Left renal cortex interstitium (tissue), 4 donors: ENCODE measurements around the gene ZCCHC4. TPM values are rescaled to one million over a fixed set of nuclear protein-coding genes. Genes with fewer than 3 reads are reported as not detected.

Experiments used
- DNase-seq, 4 donors: peaks; one replicate each; pipeline ENCODE4 v3.0.0-alpha.2; 2013; ENCODE audit warnings: low read depth in 4 of 4, low spot score in 2 of 4, missing footprints in 1 of 4
- polyA plus RNA-seq, 4 donors: library from polyadenylated mRNA; unstranded; fragments of 120-200 nt; gene quantifications; one replicate each; pipeline ENCODE4 v1.2.1, GENCODE V29; 2013; ENCODE audit not compliant: insufficient read length in 4 of 4

The ZCCHC4 gene
- polyA plus RNA-seq, 4 donors = 11.2 to 15.9 (median 12.2) TPM

DNA sequence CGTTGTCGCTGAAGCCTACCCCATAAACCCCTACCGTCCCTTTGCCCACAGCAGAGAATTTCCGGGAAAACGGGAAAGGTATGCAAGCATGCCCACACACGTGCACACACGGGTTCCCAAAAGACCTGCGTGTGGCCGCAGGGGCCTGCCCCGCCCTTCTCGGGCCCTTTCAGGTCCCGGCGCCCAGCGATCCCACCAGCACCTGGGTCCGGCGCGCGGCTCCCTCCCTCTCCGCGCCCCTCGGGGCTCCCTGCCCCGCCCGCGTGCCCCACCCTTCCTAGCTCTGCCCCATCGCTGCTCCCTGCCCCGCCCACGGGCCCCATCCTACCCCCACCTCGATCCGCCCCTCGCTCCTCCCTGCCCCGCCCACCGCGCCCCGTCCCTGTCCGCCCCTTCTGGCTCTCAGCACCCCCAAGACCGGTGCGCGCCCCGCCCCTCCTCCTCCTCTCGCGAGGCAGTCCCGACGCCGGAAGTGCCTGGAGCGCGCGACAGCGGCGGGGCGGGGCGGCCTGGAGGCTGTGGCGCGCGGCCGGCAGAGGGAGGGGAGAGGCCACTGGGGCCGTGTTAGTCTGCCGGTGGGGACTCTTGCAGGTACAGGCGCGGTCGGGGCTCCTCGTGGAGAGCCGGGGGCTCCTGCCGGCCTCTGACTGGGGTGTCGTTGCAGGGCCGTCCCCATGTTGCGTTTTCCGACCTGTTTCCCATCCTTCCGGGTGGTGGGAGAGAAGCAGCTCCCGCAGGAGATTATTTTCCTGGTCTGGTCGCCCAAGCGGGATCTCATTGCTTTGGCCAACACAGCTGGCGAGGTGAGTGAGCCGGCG is 64.4 kb downstream of the ZCCHC4 start, which contains the start of gene ANAPC4:
TSS of gene ANAPC4 (plus strand) at position 510 of the 818 bp plus-strand sequence. CDS start at position 675, 165 bp downstream.
- DNase-seq = peak; percentile 39 to 77 (median 72)

DNA sequence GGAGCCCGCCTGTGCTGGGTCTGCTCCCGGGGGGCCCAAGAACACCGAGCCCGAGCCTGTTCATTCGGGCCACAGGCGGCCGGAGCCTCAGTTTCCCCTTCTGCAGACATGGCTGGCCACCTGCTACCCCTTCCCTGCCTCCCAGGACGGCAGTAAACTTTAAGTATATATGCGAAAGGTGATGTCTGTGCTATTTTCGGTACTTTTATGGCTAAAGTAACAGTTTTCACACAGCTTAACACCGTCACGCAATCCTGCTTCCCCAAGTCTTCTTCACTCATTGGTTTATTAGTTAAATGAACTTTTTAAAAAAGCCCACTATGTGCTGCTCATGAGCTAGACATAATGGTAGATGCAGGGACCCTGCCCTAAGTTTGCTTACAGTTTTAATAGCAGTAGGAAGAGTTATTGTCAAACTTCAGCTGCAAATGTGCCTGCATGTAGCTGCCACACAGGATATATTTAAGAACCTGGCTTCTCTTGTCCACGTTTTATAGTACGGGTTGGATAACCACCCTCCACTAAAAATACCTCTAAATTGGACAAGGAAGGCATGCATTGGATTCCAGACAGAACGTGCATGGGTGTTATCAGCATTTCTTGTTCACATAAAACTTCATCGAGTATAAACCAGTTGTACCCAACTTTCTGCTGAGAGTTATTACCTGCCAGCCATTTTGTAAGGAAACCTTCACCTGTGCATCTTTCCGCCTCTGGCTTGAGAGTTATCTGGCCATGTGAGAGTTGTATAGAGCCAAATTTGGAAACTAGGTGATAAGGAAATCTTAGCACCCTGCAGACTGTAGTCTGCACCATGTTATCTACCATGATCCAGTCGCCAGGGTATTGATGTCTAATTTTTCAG is 65.2 kb downstream of the ZCCHC4 start:
- no peak for DNase-seq

DNA sequence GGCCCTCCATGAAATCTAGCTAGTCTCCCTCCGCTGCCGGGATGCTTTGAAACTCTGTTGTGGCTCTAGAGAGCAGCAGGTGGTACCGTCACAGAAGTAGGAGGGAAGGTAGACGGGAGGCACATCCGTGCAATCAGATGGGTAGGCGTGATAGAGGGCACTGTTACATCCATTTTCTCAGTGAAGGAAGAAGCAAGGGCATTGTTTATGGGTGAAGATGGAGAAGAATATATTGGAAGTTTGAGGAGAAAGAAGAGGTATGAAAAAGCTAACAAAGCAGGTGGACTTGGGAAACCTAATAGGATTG is 65.8 kb downstream of the ZCCHC4 start:
- no peak for DNase-seq

GRCh38 chr4:25379591-25379990 is 67.0 kb downstream of the ZCCHC4 start:
- no peak for DNase-seq

- DNase-seq = no peak
These were observed 71.1 kb downstream of the ZCCHC4 start for GRCh38 chr4:25383647-25384046.

- no peak for DNase-seq
These were observed 74.4 kb downstream of the ZCCHC4 start for GRCh38 chr4:25386926-25387325.

GRCh38 chr4:25397305-25397704 is 84.7 kb downstream of the ZCCHC4 start:
- DNase-seq = no peak

GRCh38 chr4:25399510-25399909 is 86.9 kb downstream of the ZCCHC4 start:
- no peak for DNase-seq

- DNase-seq = no peak
These were observed 88.5 kb downstream of the ZCCHC4 start for GRCh38 chr4:25401066-25401465.

- no peak for DNase-seq
These were observed 89.9 kb downstream of the ZCCHC4 start for GRCh38 chr4:25402521-25402920.

DNA sequence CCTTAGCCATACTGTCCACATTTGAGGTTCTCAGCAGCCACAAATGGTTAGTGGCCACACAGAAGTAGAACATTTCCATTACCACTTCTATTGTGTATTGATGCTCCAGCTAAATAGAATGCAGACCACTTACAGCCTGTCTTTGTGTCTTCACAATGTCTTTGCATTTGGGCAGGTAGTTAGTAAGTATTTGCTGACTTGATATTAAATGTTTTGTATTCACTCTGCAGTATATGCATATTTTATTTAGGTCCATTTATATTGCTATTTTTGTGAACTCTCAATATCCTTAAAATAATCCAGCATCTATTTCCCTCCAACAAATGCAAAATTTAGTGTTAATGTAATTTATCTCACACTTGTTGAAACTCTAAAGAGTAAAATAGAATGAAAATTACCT is 91.1 kb downstream of the ZCCHC4 start:
- DNase-seq = no peak

DNA sequence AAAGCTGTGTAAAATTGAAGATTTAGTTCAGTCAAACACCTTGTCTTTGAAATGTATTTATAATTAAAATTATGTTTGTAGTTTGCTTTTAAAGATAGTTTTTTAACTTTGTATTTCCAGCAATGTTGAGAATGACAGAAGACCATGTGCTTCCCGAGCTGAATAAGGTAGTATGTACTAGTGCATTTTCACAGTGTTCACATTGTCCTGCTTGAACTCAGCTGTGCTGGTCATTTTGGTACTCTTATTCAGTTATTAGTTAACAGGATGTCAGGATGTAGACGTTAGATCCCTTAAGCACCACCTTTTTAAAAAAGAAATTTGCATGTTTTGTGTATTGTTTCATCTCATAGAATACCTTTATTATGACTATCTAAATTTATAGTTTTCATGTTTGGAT is 92.9 kb downstream of the ZCCHC4 start:
- DNase-seq = no peak

DNA sequence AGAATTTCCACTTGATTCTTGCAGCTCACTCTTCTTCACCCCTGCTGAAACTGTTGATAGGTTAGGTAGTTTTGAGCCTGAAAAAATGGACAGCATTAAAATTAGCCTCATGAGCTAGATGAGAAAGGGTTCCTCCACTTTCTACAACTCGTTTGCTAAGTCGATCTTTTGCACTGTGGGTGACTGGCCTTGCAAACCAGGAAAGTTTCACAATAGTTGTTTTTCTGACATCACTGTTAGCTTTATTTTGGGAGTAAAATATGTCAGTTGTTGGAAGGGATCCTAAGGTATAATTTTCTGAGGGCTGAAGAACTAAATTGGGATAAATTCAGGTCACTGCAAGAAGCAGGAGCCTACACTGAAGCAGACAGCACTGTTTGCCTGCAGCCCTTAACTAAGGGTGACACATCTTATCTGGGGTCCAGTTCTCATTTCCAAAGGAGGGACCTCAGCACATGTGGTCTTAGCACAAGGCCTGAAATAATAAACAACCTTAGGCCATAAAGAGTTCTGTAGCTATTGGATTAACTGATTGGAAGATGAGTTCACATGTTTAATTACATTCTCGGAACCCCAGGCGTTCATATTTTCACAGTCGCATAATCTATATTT is 93.6 kb downstream of the ZCCHC4 start:
- DNase-seq = no peak

GRCh38 chr4:25410820-25411529 is 98.4 kb downstream of the ZCCHC4 start:
- DNase-seq = no peak

- no peak for DNase-seq
These were observed 100.7 kb downstream of the ZCCHC4 start for GRCh38 chr4:25413261-25413660.

DNA sequence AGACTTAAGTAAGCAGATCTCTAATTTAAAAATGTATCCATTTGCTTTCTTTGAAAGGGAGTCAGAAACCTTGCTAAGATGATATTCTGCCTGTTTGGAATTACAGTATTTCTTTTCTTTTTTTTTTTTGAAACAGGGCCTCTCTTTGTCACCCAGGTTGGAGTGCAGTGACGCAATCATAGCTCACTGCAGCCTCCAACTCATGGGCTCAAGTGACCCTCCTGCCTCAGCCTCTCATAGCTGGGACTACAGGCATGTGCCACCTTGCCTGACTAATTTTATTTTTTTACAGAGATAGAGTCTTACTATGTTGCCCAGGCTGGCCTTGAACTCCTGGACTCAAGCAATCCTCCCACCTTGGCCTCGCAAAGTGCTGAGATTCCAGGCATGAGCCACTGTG is 104.4 kb downstream of the ZCCHC4 start:
- no peak for DNase-seq

Other genes starting within 250 kb of the ZCCHC4 start
- gene SEPSECS, start 152.3 kb upstream of the ZCCHC4 start, polyA plus RNA-seq = 10 to 100 TPM; 16.4 to 21.2 (median 17.8) TPM
- gene PI4K2B, start 78.7 kb upstream of the ZCCHC4 start, polyA plus RNA-seq = 10 to 100 TPM; 14.7 to 18.1 (median 16.6) TPM
- 10 to 100 TPM; 33.4 to 63.5 (median 46.0) TPM for gene ANAPC4, start 64.5 kb downstream of the ZCCHC4 start, polyA plus RNA-seq